Activated CD8-positive, alpha-beta memory T cell treated with anti-CD3 and anti-CD28 coated beads, Interleukin-2, amount 50 U/mL, for 1 hour (primary cell): ENCODE data around the gene LEF1.

Experiments used
- DNase-seq: peaks from one replicate; pipeline ENCODE4 v3.0.0-alpha.2; 2020; ENCODE audit errors: extremely low read depth

LEF1 gene

GRCh38 chr4:108168671-108169523 lies at the start of gene LEF1:
Gene LEF1, minus strand, starts transcription at chr4:108168932. Its CDS starts 1,165 bp downstream, at chr4:108167767.
- no peak for DNase-seq

- no peak for DNase-seq
Observed at GRCh38 chr4:108216510-108216909, 47.8 kb upstream of the LEF1 start.

GRCh38 chr4:108215055-108215454 lies 46.3 kb upstream of the LEF1 start:
- no peak for DNase-seq

DNA sequence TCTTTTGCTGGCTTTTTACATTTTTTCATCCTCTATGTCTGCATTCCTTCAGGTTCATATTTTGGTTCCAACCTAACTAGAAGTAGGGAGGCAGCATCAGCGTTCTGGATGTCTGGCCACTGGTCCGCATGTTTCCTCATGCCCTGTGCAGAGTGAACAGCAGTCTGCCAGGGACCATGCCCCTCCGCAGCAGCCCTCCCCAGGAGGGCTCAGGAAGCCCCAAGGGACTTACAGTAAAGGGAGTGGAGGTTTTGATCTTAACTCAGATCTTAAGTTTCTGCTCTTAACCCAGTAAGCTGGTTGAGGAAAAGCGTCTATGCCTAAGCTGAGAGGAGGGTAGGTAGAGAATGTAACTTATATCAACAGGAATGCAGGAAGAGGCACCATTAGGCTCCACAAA lies 45.0 kb upstream of the LEF1 start:
- DNase-seq, result no peak

DNA sequence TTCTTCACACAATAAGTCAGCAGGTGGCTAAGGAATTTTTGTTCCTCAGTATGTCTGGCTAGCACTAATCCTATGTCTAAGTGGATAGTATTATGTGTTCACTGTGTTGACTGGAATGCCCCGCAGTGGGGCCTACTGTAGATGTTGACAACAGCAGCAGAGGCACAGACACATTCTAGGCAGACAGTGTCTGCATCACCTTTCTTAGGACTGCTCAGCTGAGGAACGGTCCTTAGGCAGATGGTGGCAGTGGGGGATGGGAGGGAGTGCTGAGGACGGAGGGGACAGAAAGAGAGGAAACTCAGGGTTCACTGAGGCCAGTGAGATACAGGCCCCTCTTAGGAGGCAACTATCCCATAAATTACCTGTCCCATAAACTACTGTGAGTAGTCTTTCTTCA lies 44.6 kb upstream of the LEF1 start:
- no peak for DNase-seq

DNA sequence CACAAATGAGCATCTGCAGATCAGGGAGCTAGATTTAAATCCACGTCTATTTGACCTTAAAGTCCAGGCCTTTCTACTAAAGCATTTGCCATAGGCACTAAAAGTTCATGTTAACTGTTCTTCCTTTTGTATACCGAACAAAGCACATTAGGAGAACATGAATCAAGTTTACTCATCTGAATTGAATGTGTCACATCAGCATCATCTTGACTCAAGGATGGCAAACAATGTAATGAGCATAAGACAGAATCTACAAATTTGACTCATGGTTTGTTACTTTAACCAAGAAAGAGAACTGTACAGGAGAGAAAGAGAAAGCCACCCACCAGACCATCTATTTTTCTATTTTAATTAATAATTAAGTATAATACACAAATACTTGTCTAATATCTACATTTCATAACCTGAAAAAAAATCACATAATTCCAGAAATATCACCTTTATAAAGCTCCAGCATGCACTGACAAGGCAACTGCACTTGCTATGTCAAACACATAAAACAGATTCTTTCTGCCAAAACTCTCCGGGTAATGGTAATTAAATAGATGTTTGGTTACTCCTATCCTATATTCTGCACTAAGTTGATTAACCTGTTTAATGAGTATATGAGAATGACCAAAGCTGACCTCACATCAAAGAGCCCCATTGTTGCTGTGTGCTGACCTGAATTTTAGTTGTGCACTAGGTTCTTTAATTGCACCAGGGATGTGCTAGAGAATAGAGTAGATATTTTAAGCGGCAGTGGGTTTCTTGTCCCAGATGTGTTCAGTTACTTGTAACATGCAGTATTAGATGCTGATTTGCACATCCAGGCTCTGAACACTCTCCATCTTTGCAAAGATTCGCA lies 42.5 kb upstream of the LEF1 start:
- DNase-seq, result no peak

DNA sequence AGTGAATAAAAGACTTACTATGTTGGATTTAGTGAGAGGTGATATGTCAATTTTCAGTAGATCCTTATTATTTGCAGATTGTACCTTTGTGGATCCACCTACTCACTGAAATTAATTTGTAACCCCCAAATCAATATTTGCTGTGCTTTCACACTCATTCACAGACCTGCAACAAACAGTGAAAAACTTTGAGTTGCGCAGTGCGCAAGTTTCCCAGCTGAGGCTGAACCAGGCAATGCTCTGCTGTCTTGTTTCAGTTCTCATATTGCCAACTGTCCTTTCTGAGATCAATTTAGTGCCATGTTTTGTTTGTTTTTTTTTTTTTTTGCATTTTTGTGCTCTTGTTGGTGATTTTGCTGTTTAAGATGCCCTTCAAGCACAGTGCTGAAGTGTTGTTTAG lies 40.8 kb upstream of the LEF1 start:
- DNase-seq, result no peak

DNA sequence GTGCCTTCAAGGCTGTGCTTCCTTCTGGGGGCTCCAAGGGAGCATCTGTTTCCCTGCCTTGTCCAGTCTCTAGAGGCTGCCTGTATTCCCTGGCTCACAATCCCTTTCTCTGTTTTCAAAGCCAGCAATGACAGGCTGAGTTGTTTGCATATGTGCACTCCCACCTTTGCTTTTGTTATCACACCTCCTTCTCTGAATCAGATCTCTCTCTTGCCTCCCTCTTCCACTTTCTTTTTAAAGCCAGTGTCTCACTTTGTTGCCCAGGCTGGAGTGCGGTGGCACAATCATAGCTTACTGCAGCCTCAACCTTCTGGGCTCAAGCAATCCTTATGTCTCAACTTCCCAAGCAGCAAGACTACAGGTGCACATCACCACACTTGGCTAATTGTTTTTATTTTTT lies 37.1 kb upstream of the LEF1 start:
- no peak for DNase-seq

DNA sequence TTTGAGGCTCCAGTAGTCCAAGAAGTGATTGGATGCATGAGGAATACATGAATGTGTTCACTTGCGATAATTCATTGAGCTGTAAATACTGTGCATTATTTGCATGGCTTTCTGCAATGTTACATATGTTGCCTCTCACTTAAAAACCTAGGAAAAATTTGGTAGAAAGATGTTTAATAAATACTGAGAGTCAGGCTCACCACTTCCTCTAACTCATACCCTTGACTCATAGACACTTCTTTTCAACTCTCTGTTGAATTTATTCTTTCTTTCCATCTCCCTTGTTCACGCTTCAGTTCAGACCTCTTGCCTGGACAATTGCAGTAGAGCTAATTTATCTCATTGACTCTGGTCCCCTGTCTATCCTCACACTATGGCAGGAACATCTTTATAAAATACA lies 35.8 kb upstream of the LEF1 start:
- DNase-seq, result no peak

GRCh38 chr4:108203377-108203776 lies 34.6 kb upstream of the LEF1 start:
- DNase-seq, result no peak

DNA sequence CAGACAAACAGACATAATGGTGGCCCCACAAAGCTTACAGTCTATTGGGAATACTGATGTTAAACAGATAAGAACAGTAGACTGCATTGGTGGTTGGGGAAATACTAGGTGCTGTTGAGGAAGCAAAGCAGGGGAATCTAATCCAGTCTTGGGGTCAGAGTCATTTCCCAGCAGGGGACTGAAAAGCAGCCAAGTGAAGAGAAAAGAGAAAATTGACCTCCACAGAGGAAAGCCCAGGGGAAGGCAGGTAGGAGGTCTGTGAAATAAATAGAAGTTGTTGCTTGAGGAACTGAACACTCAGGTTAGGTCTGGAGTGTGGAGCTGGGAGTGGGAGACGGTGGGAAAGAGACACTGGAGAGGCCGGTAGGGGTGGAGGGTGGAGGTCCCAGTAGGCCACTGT lies 33.0 kb upstream of the LEF1 start:
- no peak for DNase-seq

DNA sequence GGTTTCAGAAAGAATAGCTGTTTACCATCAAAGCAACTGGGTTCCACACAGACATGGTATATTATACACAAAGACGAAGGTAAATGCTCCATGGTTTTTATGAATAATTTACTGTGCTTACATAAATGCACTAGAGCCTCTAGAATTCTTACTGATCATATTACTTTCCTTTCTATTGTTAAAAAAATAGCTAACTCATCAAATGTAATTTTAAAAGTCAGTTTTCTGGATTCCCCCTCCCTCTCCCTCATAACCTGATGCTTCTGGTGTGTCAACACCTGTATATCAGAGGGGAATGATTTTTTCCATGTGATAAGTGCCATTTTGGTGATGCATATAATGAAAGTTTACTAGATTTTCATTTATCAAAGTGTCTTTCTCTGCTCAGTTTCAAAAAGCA lies 31.1 kb upstream of the LEF1 start:
- DNase-seq, result no peak

- DNase-seq, result no peak
Observed at GRCh38 chr4:108193886-108194672, 25.3 kb upstream of the LEF1 start.

- DNase-seq, result no peak
Observed at GRCh38 chr4:108192935-108193334, 24.2 kb upstream of the LEF1 start.

GRCh38 chr4:108192056-108192455 lies 23.3 kb upstream of the LEF1 start:
- DNase-seq, result no peak

GRCh38 chr4:108191269-108191914 lies 22.7 kb upstream of the LEF1 start:
- DNase-seq, result no peak

- no peak for DNase-seq
Observed at GRCh38 chr4:108188770-108189169, 20.0 kb upstream of the LEF1 start.

GRCh38 chr4:108185252-108185651 lies 16.5 kb upstream of the LEF1 start:
- no peak for DNase-seq

DNA sequence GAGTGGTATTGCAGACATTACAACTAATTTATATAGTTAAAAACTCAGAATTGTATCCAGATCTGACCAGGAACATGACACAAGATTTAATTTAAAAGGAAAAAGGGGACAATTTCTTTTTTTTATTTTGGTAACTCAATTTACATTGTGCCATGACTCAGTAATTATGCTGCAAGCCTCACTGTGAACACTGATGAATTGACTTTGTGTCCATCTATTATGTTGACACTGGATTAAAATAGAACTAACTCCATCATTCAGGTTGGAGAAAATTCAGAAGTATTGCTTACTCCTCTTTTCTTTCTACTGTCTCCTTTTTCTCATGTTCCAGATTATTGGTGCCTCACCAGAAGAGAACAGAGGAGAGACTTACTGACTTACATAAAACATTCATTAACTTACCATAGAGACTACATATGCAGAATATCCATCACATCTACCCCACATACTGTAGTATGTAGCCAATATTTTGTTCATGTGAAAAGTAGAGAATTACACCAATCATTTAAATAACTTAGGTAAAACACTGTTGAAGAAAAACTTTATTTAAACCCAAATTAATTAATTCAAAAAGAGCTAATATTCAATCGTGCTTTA lies 15.8 kb upstream of the LEF1 start:
- DNase-seq, result no peak

- DNase-seq, result no peak
Observed at GRCh38 chr4:108181704-108182103, 13.0 kb upstream of the LEF1 start.

DNA sequence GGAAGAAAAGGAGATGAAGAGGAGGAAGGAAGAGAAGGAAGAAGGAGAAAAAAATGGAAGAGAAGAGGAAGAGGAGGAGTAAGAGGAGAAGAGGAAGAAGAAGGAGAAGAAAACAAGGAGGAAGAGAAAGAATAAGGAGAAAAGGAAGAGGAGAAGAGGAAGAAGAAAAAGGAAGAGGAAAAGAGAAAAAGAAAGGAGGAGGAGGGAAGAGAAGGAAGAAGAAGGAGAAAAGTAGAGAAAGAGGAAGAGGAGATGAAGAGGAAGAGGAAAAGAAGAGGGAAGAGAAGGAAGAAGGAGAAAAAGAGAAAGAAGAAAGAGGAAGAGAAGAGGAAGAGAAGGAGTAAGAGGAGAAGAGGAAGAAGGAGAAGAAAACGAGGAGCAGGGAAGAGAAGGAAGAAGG lies 11.8 kb upstream of the LEF1 start:
- DNase-seq, result no peak
